HEK293 (cell line): ENCODE results near the gene DYNC1I1.

Source experiments
- CTCF ChIA-PET: fragments of 350-600 bp; formaldehyde crosslinking; extraction: SDS; loops from one replicate; lab custom pipeline; 2021; ENCODE audit warnings: antibody characterized with exemption; lab: Yijun Ruan, JAX
- POLR2A ChIA-PET: fragments of 300-600 bp; formaldehyde crosslinking; extraction: SDS; loops from one replicate; lab custom pipeline; 2020; ENCODE audit warnings: antibody characterized with exemption, inconsistent platforms; lab: Yijun Ruan, JAX
- H3K27ac ChIP-seq: fragments of 200-500 bp; sonication (Bioruptor generic); 2 replicates; pipeline ENCODE4 v1.5.1; 2014; ENCODE audit warnings: low read depth, low read length, control low read depth, inconsistent platforms; ENCODE audit errors: extremely low read depth
- H3K36me3 ChIP-seq, 2 experiments: fragments of 200-500 bp in 1 of 2; sonication (Bioruptor generic) in 1 of 2; 1 replicate in 1 of 2; 2 replicates in 1 of 2; pipeline ENCODE4 v1.5.1; 2014 to 2017; ENCODE audit warnings: inconsistent platforms in 2 of 2, low read length in 2 of 2; ENCODE audit not compliant: control insufficient read depth in 2 of 2, insufficient read depth in 1 of 2
- H3K4me1 ChIP-seq: fragments of 200-500 bp; sonication (Bioruptor generic); 2 replicates; pipeline ENCODE4 v1.5.1; 2014; ENCODE audit warnings: mild to moderate bottlenecking, low read length, inconsistent platforms; ENCODE audit not compliant: control insufficient read depth, insufficient read depth
- H3K4me3 ChIP-seq: 2 replicates; pipeline ENCODE4 v1.5.1; 2011; ENCODE audit warnings: low read depth, mild to moderate bottlenecking, control low read depth, low read length, moderate library complexity
- H3K9me3 ChIP-seq: fragments of 200-500 bp; sonication (Bioruptor generic); 2 replicates; pipeline ENCODE4 v1.5.1; 2014; ENCODE audit warnings: low read depth, low read length, inconsistent platforms; ENCODE audit not compliant: control insufficient read depth, insufficient read depth
- IKZF3 ChIP-seq: fragments of 450-650 bp; IDR thresholded peaks from 2 replicates; pipeline ENCODE4 v1.5.0; 2018; ENCODE audit warnings: missing biosample characterization, mild to moderate bottlenecking, missing genetic modification characterization, moderate library complexity
- MEIS1 ChIP-seq: sonication (generic); formaldehyde crosslinking; IDR thresholded peaks from 2 replicates; pipeline ENCODE4 v1.8.1; 2022; ENCODE audit warnings: missing genetic modification reagents, mild to moderate bottlenecking, borderline replicate concordance
- MZF1 ChIP-seq: fragments of 450-650 bp; formaldehyde crosslinking; IDR thresholded peaks from 2 replicates; pipeline ENCODE4 v1.5.1; 2017; ENCODE audit warnings: missing biosample characterization, missing genetic modification characterization, borderline replicate concordance
- SP7 ChIP-seq: fragments of 450-650 bp; formaldehyde crosslinking; IDR thresholded peaks from 2 replicates; pipeline ENCODE4 v1.5.1; 2016; ENCODE audit warnings: missing biosample characterization, missing genetic modification characterization
- ZBTB1 ChIP-seq: fragments of 450-650 bp; formaldehyde crosslinking; IDR thresholded peaks from 2 replicates; pipeline ENCODE4 v1.5.1; 2016; ENCODE audit warnings: missing biosample characterization, missing genetic modification characterization
- ZBTB21 ChIP-seq: fragments of 450-650 bp; formaldehyde crosslinking; IDR thresholded peaks from 2 replicates; pipeline ENCODE4 v1.5.1; 2017; ENCODE audit warnings: missing biosample characterization, missing genetic modification characterization
- ZBTB26 ChIP-seq: fragments of 450-650 bp; formaldehyde crosslinking; optimal IDR thresholded peaks from 2 replicates; pipeline ENCODE3; 2016; ENCODE audit warnings: missing biosample characterization, mild to moderate bottlenecking, missing genetic modification characterization
- ZNF121 ChIP-seq: fragments of 450-650 bp; formaldehyde crosslinking; IDR thresholded peaks from 2 replicates; pipeline ENCODE4 v1.5.1; 2016; ENCODE audit warnings: missing biosample characterization, missing genetic modification characterization
- ZNF140 ChIP-seq: fragments of 450-650 bp; formaldehyde crosslinking; IDR thresholded peaks from 2 replicates; pipeline ENCODE4 v1.5.1; 2016; ENCODE audit warnings: missing biosample characterization, missing genetic modification characterization
- ZNF146 ChIP-seq: fragments of 450-650 bp; formaldehyde crosslinking; IDR thresholded peaks from 2 replicates; pipeline ENCODE4 v1.5.1; 2016; ENCODE audit warnings: missing biosample characterization, missing genetic modification characterization
- ZNF155 ChIP-seq: fragments of 450-650 bp; formaldehyde crosslinking; IDR thresholded peaks from 2 replicates; pipeline ENCODE4 v1.5.1; 2016; ENCODE audit warnings: missing biosample characterization, missing genetic modification characterization
- ZNF174 ChIP-seq: fragments of 450-650 bp; formaldehyde crosslinking; IDR thresholded peaks from 2 replicates; pipeline ENCODE4 v1.5.0; 2017; ENCODE audit warnings: missing biosample characterization, mild to moderate bottlenecking, missing genetic modification characterization
- ZNF266 ChIP-seq: fragments of 450-650 bp; formaldehyde crosslinking; IDR thresholded peaks from 2 replicates; pipeline ENCODE4 v1.5.1; 2016; ENCODE audit warnings: missing biosample characterization, missing genetic modification characterization, low read depth
- ZNF354C ChIP-seq: fragments of 450-650 bp; formaldehyde crosslinking; IDR thresholded peaks from 2 replicates; pipeline ENCODE4 v1.5.1; 2016; ENCODE audit warnings: missing biosample characterization, missing genetic modification characterization, low read depth, borderline replicate concordance
- ZNF416 ChIP-seq: fragments of 450-650 bp; formaldehyde crosslinking; IDR thresholded peaks from 2 replicates; pipeline ENCODE4 v1.5.1; 2016; ENCODE audit warnings: missing biosample characterization, missing genetic modification characterization
- ZNF514 ChIP-seq: fragments of 450-650 bp; formaldehyde crosslinking; IDR thresholded peaks from 2 replicates; pipeline ENCODE4 v1.5.1; 2016; ENCODE audit warnings: missing biosample characterization, missing genetic modification characterization
- TF ChIP-seq, protein P1 (sequence below): sonication (generic); formaldehyde crosslinking; IDR thresholded peaks from 2 replicates; pipeline ENCODE4 v1.8.1; 2022; ENCODE audit warnings: mild to moderate bottlenecking, moderate library complexity, missing genetic modification reagents
- TF ChIP-seq, protein P2 (sequence below): fragments of 450-650 bp; formaldehyde crosslinking; IDR thresholded peaks from 2 replicates; pipeline ENCODE4; 2016; ENCODE audit warnings: missing biosample characterization, missing genetic modification characterization
- TF ChIP-seq, protein P3 (sequence below): fragments of 450-650 bp; formaldehyde crosslinking; IDR thresholded peaks from 2 replicates; pipeline ENCODE4 v1.5.1; 2016; ENCODE audit warnings: missing biosample characterization, missing genetic modification characterization, borderline replicate concordance
- TF ChIP-seq, protein P4 (sequence below): fragments of 450-650 bp; formaldehyde crosslinking; IDR thresholded peaks from 2 replicates; pipeline ENCODE4 v1.5.1; 2016; ENCODE audit warnings: missing biosample characterization, missing genetic modification characterization

DYNC1I1 gene

GRCh38 chr7:95766657-95767056 lies 5.7 kb upstream of the DYNC1I1 start:
- ChIA-PET CTCF (no interaction called here), POLR2A (no interaction called here)
- Histone ChIP-seq H3K4me1 (no peaks in the 10 kb centered on the region), H3K9me3 (no peaks in the 10 kb centered on the region), H3K27ac (no peak overlapping the region), H3K36me3 (no peaks in the 10 kb centered on the region), H3K4me3 (no peak overlapping the region)
- TF ChIP-seq ZNF416: no peak
- TF ChIP-seq ZBTB21 (tag by site-specific recombination): no peak
- no peak for TF ChIP-seq ZNF354C (tag by site-specific recombination)
- no peak for TF ChIP-seq ZNF140 (tag by site-specific recombination)
- no peak for TF ChIP-seq ZNF155 (tag by site-specific recombination)
- TF ChIP-seq ZNF266: no peak
- TF ChIP-seq MZF1 (tag by site-specific recombination): no peak
- no peak for TF ChIP-seq ZNF121 (tag by site-specific recombination)
- no peak for TF ChIP-seq MEIS1 (CRISPR knock-in tag)
- no peak for TF ChIP-seq ZBTB26 (tag by site-specific recombination)
- TF ChIP-seq, protein P1, sequence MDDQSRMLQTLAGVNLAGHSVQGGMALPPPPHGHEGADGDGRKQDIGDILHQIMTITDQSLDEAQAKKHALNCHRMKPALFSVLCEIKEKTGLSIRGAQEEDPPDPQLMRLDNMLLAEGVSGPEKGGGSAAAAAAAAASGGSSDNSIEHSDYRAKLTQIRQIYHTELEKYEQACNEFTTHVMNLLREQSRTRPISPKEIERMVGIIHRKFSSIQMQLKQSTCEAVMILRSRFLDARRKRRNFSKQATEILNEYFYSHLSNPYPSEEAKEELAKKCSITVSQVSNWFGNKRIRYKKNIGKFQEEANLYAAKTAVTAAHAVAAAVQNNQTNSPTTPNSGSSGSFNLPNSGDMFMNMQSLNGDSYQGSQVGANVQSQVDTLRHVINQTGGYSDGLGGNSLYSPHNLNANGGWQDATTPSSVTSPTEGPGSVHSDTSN (CRISPR knock-in tag): no peak
- TF ChIP-seq, protein P2, sequence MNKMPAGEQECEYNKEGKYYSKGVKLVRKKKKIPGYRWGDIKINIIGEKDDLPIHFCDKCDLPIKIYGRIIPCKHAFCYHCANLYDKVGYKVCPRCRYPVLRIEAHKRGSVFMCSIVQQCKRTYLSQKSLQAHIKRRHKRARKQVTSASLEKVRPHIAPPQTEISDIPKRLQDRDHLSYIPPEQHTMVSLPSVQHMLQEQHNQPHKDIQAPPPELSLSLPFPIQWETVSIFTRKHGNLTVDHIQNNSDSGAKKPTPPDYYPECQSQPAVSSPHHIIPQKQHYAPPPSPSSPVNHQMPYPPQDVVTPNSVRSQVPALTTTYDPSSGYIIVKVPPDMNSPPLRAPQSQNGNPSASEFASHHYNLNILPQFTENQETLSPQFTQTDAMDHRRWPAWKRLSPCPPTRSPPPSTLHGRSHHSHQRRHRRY (tag by site-specific recombination): no peak
- TF ChIP-seq, protein P3, sequence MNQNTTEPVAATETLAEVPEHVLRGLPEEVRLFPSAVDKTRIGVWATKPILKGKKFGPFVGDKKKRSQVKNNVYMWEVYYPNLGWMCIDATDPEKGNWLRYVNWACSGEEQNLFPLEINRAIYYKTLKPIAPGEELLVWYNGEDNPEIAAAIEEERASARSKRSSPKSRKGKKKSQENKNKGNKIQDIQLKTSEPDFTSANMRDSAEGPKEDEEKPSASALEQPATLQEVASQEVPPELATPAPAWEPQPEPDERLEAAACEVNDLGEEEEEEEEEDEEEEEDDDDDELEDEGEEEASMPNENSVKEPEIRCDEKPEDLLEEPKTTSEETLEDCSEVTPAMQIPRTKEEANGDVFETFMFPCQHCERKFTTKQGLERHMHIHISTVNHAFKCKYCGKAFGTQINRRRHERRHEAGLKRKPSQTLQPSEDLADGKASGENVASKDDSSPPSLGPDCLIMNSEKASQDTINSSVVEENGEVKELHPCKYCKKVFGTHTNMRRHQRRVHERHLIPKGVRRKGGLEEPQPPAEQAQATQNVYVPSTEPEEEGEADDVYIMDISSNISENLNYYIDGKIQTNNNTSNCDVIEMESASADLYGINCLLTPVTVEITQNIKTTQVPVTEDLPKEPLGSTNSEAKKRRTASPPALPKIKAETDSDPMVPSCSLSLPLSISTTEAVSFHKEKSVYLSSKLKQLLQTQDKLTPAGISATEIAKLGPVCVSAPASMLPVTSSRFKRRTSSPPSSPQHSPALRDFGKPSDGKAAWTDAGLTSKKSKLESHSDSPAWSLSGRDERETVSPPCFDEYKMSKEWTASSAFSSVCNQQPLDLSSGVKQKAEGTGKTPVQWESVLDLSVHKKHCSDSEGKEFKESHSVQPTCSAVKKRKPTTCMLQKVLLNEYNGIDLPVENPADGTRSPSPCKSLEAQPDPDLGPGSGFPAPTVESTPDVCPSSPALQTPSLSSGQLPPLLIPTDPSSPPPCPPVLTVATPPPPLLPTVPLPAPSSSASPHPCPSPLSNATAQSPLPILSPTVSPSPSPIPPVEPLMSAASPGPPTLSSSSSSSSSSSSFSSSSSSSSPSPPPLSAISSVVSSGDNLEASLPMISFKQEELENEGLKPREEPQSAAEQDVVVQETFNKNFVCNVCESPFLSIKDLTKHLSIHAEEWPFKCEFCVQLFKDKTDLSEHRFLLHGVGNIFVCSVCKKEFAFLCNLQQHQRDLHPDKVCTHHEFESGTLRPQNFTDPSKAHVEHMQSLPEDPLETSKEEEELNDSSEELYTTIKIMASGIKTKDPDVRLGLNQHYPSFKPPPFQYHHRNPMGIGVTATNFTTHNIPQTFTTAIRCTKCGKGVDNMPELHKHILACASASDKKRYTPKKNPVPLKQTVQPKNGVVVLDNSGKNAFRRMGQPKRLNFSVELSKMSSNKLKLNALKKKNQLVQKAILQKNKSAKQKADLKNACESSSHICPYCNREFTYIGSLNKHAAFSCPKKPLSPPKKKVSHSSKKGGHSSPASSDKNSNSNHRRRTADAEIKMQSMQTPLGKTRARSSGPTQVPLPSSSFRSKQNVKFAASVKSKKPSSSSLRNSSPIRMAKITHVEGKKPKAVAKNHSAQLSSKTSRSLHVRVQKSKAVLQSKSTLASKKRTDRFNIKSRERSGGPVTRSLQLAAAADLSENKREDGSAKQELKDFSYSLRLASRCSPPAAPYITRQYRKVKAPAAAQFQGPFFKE (tag by site-specific recombination): no peak
- TF ChIP-seq SP7: no peak
- no peak for TF ChIP-seq ZBTB1 (tag by site-specific recombination)
- no peak for TF ChIP-seq ZNF174 (tag by site-specific recombination)
- no peak for TF ChIP-seq ZNF146
- TF ChIP-seq, protein P4, sequence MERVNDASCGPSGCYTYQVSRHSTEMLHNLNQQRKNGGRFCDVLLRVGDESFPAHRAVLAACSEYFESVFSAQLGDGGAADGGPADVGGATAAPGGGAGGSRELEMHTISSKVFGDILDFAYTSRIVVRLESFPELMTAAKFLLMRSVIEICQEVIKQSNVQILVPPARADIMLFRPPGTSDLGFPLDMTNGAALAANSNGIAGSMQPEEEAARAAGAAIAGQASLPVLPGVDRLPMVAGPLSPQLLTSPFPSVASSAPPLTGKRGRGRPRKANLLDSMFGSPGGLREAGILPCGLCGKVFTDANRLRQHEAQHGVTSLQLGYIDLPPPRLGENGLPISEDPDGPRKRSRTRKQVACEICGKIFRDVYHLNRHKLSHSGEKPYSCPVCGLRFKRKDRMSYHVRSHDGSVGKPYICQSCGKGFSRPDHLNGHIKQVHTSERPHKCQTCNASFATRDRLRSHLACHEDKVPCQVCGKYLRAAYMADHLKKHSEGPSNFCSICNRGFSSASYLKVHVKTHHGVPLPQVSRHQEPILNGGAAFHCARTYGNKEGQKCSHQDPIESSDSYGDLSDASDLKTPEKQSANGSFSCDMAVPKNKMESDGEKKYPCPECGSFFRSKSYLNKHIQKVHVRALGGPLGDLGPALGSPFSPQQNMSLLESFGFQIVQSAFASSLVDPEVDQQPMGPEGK (tag by site-specific recombination): no peak
- TF ChIP-seq IKZF3 (tag by site-specific recombination): no peak
- no peak for TF ChIP-seq ZNF514 (tag by site-specific recombination)
